Measurements from ENCODE around the gene HPSE2.

GRCh38 chr10:98482096-98482495, 753.6 kb downstream of the HPSE2 start:
- no peak for TF ChIP-seq POLR2AphosphoS5 (IDR thresholded peaks at IDR 0.05; ENCODE audit: low read depth, low read length)
- TF ChIP-seq SIN3A (IDR thresholded peaks at IDR 0.05; ENCODE audit: borderline replicate concordance, insufficient read depth, low read length) = no peak

Measured in PFSK-1 (cell line).